Pancreas (tissue), 10 donors: ENCODE data around the gene MORC1. TPM values are rescaled to one million over a fixed set of nuclear protein-coding genes. Genes with fewer than 3 reads are reported as not detected.

Source experiments
- ATAC-seq, 4 donors: fragments of 200-7000 bp; cut with Tn5 transposase; one replicate each; pipeline versions ENCODE4 v1.8.0 to v1.9.1; 2020; ENCODE audit warnings: mild to moderate bottlenecking in 4 of 4, moderate library complexity in 4 of 4
- DNase-seq, 6 donors: peaks; one replicate each; pipeline ENCODE4 v3.0.0-alpha.2; 2020
- FAIRE-seq: peaks from 2 replicates; lab custom pipeline; 2012; peaks lifted over from hg19 to GRCh38; lab: Jason Lieb, UNC
- H3K27ac ChIP-seq, 4 donors: fragments of 200-600 bp; sonication (generic); 1 replicate in 3 of 4; 2 replicates in 1 of 4; pipeline versions ENCODE4 v1.5.0 to v1.8.0; 2020
- H3K27me3 ChIP-seq, 4 donors: fragments of 200-600 bp; one replicate each; pipeline ENCODE4 v1.8.0; 2021
- H3K36me3 ChIP-seq, 3 donors: fragments of 200-600 bp; sonication (generic) in 1 of 3; one replicate each; pipeline versions ENCODE4 v1.5.0 to v1.8.0; 2020 to 2021
- H3K4me1 ChIP-seq, 3 donors: fragments of 200-600 bp; one replicate each; pipeline ENCODE4 v1.8.0; 2021
- H3K4me3 ChIP-seq, 4 donors: fragments of 200-600 bp; sonication (generic) in 2 of 4; one replicate each; pipeline versions ENCODE4 v1.5.0 to v1.8.0; 2020 to 2021
- H3K9me3 ChIP-seq, 4 donors: fragments of 200-600 bp; one replicate each; pipeline ENCODE4 v1.8.0; 2021
- CTCF ChIP-seq, 4 donors: fragments of 200-600 bp; sonication (generic) in 3 of 4; IDR thresholded peaks; one replicate each; pipeline versions ENCODE4 v1.5.0 to v1.8.0; 2021; ENCODE audit warnings: antibody characterized with exemption in 4 of 4
- WGBS, 2 donors: extraction: QIAGEN DNeasy Blood & Tissue Kit; methylation state at CpG; one replicate each; pipeline ENCODE4 v1.1.7; 2013; 5-methylcytosine and 5-hydroxymethylcytosine counted together
- intact Hi-C, 3 donors: fragments of 100-400 bp; cut with DNase I; formaldehyde crosslinking; loops; one replicate each; pipeline versions ENCODE4 v1.11.1 to v1.14.2; 2022
- polyA plus RNA-seq, 2 donors: library from polyadenylated mRNA; stranded (reverse); fragments of 200-250 nt; gene quantifications; one replicate each; pipeline ENCODE4 v1.2.3, GENCODE V29; 2013
- total RNA-seq, 6 donors: library from RNA; stranded (reverse); fragmentation: NEBNext Ultra II Directional in 4 of 6; extraction: Animal tissue kit (Norgen Biotek cat#: 25700) in 4 of 6; gene quantifications; one replicate each; pipeline versions ENCODE4 v1.2.1 to v1.2.4, GENCODE V29; 2021 to 2023
- donor health status: healthy with polysubstance abuse.
- donor health status: DM: no; HTN: no; CAD: no; lungs with moderate emphysema.
- donor health status: DM: no; HTN: no; CAD: no.
- donor health status: control.
- donor health status: control.
- donor health status: Bipolar disorder and iron deficiency.
- donor health status: DM: yes; HTN: yes; CAD: no.
- donor health status: DM: no; HTN: no; CAD: no.
- donor health status: DM: no; HTN: no; CAD: no.
- donor health status: DM: yes; HTN: yes; CAD: no.

The MORC1 gene
- total and polyA plus RNA-seq, 8 donors = not detected

DNA sequence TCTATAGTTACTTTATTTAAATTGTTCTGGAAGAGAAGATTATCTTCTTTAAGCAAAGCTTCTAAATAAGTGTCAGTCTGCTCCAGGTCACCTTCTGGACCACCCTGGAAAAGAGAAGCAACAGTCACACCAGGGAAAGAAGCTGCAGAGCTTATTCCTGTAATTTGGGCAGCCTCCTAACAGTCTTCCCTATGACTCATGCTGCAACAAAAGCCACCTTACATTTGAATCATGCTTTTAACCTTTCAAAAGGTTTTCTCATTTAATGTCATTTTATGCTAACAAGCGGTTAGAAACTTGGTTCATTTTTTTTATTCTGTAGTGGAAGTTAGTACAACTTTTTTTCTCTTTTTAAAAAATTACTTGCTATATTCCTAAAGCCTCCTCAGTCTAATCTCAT, 158.9 kb downstream of the MORC1 start:
- 91 to 97% methylated on average over 1 of the region's 1 CpG for WGBS, 2 donors
- intact Hi-C loops = no loop called here
- no peak for DNase-seq
- no peaks in the 10 kb centered on the region for H3K27me3 ChIP-seq
- no peak for TF ChIP-seq CTCF (IDR thresholded peaks at IDR 0.05)
- no peak overlapping the region for H3K27ac ChIP-seq
- no peaks in the 10 kb centered on the region for H3K9me3 ChIP-seq
- no peak for FAIRE-seq
- ATAC-seq = no peak
- H3K4me3 ChIP-seq = no peak overlapping the region
- no peaks in the 10 kb centered on the region for H3K36me3 ChIP-seq
- peaks cover 0 to 3% (median 0%) of the 10 kb centered on the region in 3 donors for H3K4me1 ChIP-seq

- 31 to 41% methylated on average over 1 of the region's 1 CpG for WGBS, 2 donors
- Histone ChIP-seq H3K27ac (peak within 1 kb of the TSS in 2 of 4 donors; percentile 49 to 61), H3K4me3 (peak within 1 kb of the TSS in 3 of 4 donors; percentile 15 to 37 (median 32)), H3K36me3 (no peaks in the 10 kb centered on the region), H3K27me3 (no peaks in the 10 kb centered on the region), H3K4me1 (peaks cover 0 to 5% (median 0%) of the 10 kb centered on the region in 3 donors), H3K9me3 (no peaks in the 10 kb centered on the region)
- TF ChIP-seq CTCF (IDR thresholded peaks at IDR 0.05) = no peak
- ATAC-seq (peak; percentile 69 to 86 (median 76)), DNase-seq (no peak), FAIRE-seq (no peak)
- intact Hi-C loops = no loop called here
Measured at GRCh38 chr3:108953700-108954099, 164.2 kb downstream of the MORC1 start, which contains the start of gene GUCA1C. GUCA1C (minus strand) TSS chr3:108953879; CDS start chr3:108953762, 117 bp downstream.

DNA sequence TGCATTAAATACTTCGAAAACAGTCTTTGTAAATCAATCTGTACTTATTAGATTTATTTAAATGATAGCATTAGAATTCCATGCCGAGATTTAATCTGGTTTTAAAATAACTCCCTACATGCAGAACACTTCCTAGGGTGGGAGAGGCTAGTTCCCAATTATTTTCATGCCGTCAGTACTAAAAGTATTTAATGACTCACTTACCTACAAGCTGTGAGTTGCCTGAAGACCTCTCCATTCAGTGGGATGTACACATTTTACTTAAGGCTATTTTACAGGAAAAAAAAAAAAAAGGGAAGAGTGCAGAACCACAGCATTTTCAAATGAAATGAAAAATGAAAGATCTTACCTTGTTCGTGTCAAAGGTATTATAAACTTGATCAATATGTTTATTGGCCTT, 164.7 kb downstream of the MORC1 start:
- DNase-seq = no peak
- intact Hi-C loops = no loop called here
- Histone ChIP-seq H3K27me3 (no peaks in the 10 kb centered on the region), H3K9me3 (no peaks in the 10 kb centered on the region), H3K36me3 (no peaks in the 10 kb centered on the region), H3K27ac (peak overlapping the region in 2 of 4 donors; percentile 49 to 61), H3K4me1 (peaks cover 0 to 5% (median 0%) of the 10 kb centered on the region in 3 donors), H3K4me3 (peak overlapping the region in 3 of 4 donors; percentile 2 to 37 (median 32))
- FAIRE-seq = no peak
- 35 to 38% methylated on average over 4 of the region's 4 CpGs for WGBS, 2 donors
- peak; percentile 55 to 71 (median 60) for ATAC-seq
- TF ChIP-seq CTCF (IDR thresholded peaks at IDR 0.05) = no peak

- H3K27me3 ChIP-seq = no peaks in the 10 kb centered on the region
- intact Hi-C loops = no loop called here
- whole genome bisulfite sequencing, 2 donors = 35 to 38% methylated on average over 7 of the region's 7 CpGs
- FAIRE-seq = no peak
- ATAC-seq = peak; percentile 61 to 73 (median 64)
- peak in 1 of 6 donors; percentile 13 for DNase-seq
- peak overlapping the region in 2 of 4 donors; percentile 49 to 61 for H3K27ac ChIP-seq
- H3K4me1 ChIP-seq = peaks cover 0 to 5% (median 0%) of the 10 kb centered on the region in 3 donors
- H3K9me3 ChIP-seq = no peaks in the 10 kb centered on the region
- H3K4me3 ChIP-seq = peak overlapping the region; percentile 10 to 37 (median 24)
- TF ChIP-seq CTCF (IDR thresholded peaks at IDR 0.05) = no peak
- H3K36me3 ChIP-seq = no peaks in the 10 kb centered on the region
Measured at GRCh38 chr3:108951820-108952501, 166.0 kb downstream of the MORC1 start.

- intact Hi-C loops = no loop called here
Measured at GRCh38 chr3:108947855-108948254, 170.1 kb downstream of the MORC1 start.

More at GRCh38 chr3:108947855-108948254, 170.1 kb downstream of the MORC1 start:
- Histone ChIP-seq H3K27me3 (no peaks in the 10 kb centered on the region), H3K4me1 (no peaks in the 10 kb centered on the region), H3K27ac (no peak overlapping the region), H3K9me3 (no peaks in the 10 kb centered on the region), H3K4me3 (no peak overlapping the region), H3K36me3 (no peaks in the 10 kb centered on the region)
- WGBS, 2 donors = 75 to 80% methylated on average over 2 of the region's 2 CpGs
- ATAC-seq = no peak
- TF ChIP-seq CTCF (IDR thresholded peaks at IDR 0.05) = no peak
- no peak for DNase-seq
- FAIRE-seq = no peak
